Stimulated activated CD8-positive, alpha-beta memory T cell treated with anti-CD3 and anti-CD28 coated beads, Interleukin-7, amount 100 ng/mL, for 24 hours (primary cell): ENCODE data around the gene GRB2.
"Not testable (repeated sequence)": the region's sequence is repeated elsewhere in the genome, so short reads cannot be mapped to it uniquely, and the experiment has no call there.

ENCODE experiments used
- DNase-seq: peaks from one replicate; pipeline ENCODE4 v3.0.0-alpha.2; 2020; ENCODE audit warnings: low read depth

The GRB2 gene

GRCh38 chr17:75350029-75350428, 55.4 kb downstream of the GRB2 start:
- DNase-seq = no peak

GRCh38 chr17:75349589-75349988, 55.9 kb downstream of the GRB2 start:
- DNase-seq = no peak

- DNase-seq = no peak
Measured at GRCh38 chr17:75348386-75349012, 57.0 kb downstream of the GRB2 start.

GRCh38 chr17:75346906-75347305, 58.6 kb downstream of the GRB2 start:
- DNase-seq = no peak

GRCh38 chr17:75346368-75346767, 59.1 kb downstream of the GRB2 start:
- not testable (repeated sequence) for DNase-seq

GRCh38 chr17:75345514-75346167, 59.8 kb downstream of the GRB2 start:
- DNase-seq = no peak

- DNase-seq = no peak
Measured at GRCh38 chr17:75344666-75345065, 60.8 kb downstream of the GRB2 start.

GRCh38 chr17:75342996-75343395, 62.5 kb downstream of the GRB2 start:
- no peak for DNase-seq

- DNase-seq = no peak
Measured at GRCh38 chr17:75341784-75342486, 63.5 kb downstream of the GRB2 start.

- no peak for DNase-seq
Measured at GRCh38 chr17:75340631-75341030, 64.8 kb downstream of the GRB2 start.

GRCh38 chr17:75339971-75340370, 65.5 kb downstream of the GRB2 start:
- no peak for DNase-seq

- DNase-seq = no peak
Measured at GRCh38 chr17:75338335-75338734, 67.1 kb downstream of the GRB2 start.

GRCh38 chr17:75335315-75335714, 70.2 kb downstream of the GRB2 start:
- no peak for DNase-seq

GRCh38 chr17:75334723-75335122, 70.8 kb downstream of the GRB2 start:
- DNase-seq = no peak

- DNase-seq = no peak
Measured at GRCh38 chr17:75331671-75332070, 73.8 kb downstream of the GRB2 start.

GRCh38 chr17:75327757-75328156, 77.7 kb downstream of the GRB2 start:
- DNase-seq = no peak

- no peak for DNase-seq
Measured at GRCh38 chr17:75326226-75326848, 79.1 kb downstream of the GRB2 start.

- no peak for DNase-seq
Measured at GRCh38 chr17:75325827-75326225, 79.7 kb downstream of the GRB2 start.

- no peak for DNase-seq
Measured at GRCh38 chr17:75325348-75325747, 80.1 kb downstream of the GRB2 start.

- no peak for DNase-seq
Measured at GRCh38 chr17:75321506-75321905, 84.0 kb downstream of the GRB2 start.

- no peak for DNase-seq
Measured at GRCh38 chr17:75319904-75320691, 85.4 kb downstream of the GRB2 start.

- DNase-seq = no peak
Measured at GRCh38 chr17:75318615-75319222, 86.8 kb downstream of the GRB2 start.
